HepG2 (cell line): ENCODE data around the gene NELL1. TPM values are rescaled to one million over a fixed set of nuclear protein-coding genes. Genes with fewer than 3 reads are reported as not detected.

Source experiments
- ATAC-seq: fragments of 200-7000 bp; cut with Tn5 transposase; 3 replicates; pipeline ENCODE4 v1.9.1; 2020; ENCODE audit warnings: mild to moderate bottlenecking, moderate library complexity
- BruUV-seq: library from RNA; stranded (reverse); fragments of 400-500 nt; replicated peaks from 2 replicates; lab custom pipeline; 2021; lab: Mats Ljungman, UMichigan
- CTCF ChIA-PET: fragments of 300-600 bp; formaldehyde crosslinking; extraction: SDS; loops from one replicate; lab custom pipeline; 2021; ENCODE audit warnings: low total read pairs, inconsistent platforms, low intra/inter-chr PET ratio; lab: Yijun Ruan, JAX
- POLR2A ChIA-PET: fragments of 350-600 bp; sonication (Branson Sonifier 250); formaldehyde crosslinking; loops from one replicate; lab custom pipeline; 2020; ENCODE audit warnings: antibody characterized with exemption, inconsistent platforms; lab: Yijun Ruan, JAX
- DNase-seq: peaks from one replicate; pipeline ENCODE4 v3.0.0-alpha.2; 2015; ENCODE audit warnings: low spot score
- FAIRE-seq: peaks from 3 replicates; lab custom pipeline; 2011; peaks lifted over from hg19 to GRCh38; lab: Jason Lieb, UNC
- H2AFZ ChIP-seq: one replicate; pipeline ENCODE4 v1.6.1; 2011; ENCODE audit warnings: low read length, inconsistent platforms
- H3K27ac ChIP-seq: fragments of 300-600 bp; 3 replicates; pipeline ENCODE4 v1.8.0; 2011; ENCODE audit warnings: mixed run types, mild to moderate bottlenecking, mixed read lengths, low read length, inconsistent platforms; ENCODE audit not compliant: insufficient read depth; ENCODE audit errors: extremely low read length
- H3K27me3 ChIP-seq, 2 experiments: fragments of 200-600 bp in 1 of 2; 2 replicates in 1 of 2; 3 replicates in 1 of 2; pipeline versions ENCODE4 v1.6.0 to v1.8.0; 2011; ENCODE audit warnings: low read length in 2 of 2, mild to moderate bottlenecking in 2 of 2, moderate library complexity in 2 of 2, inconsistent platforms in 1 of 2; ENCODE audit not compliant: insufficient read depth in 2 of 2, control insufficient read depth in 1 of 2
- H3K36me3 ChIP-seq, 2 experiments: fragments of 200-600 bp in 1 of 2; replicated peaks in 1 of 2; 2 replicates in 1 of 2; 3 replicates in 1 of 2; pipeline versions ENCODE4 v1.5.1 to v1.8.0; 2011; ENCODE audit warnings: low read length in 2 of 2, inconsistent platforms in 1 of 2; ENCODE audit not compliant: insufficient read depth in 2 of 2, control insufficient read depth in 1 of 2
- H3K4me1 ChIP-seq: 2 replicates; pipeline ENCODE4 v1.5.1; 2012; ENCODE audit warnings: low read length, inconsistent platforms; ENCODE audit not compliant: insufficient read depth
- H3K4me2 ChIP-seq: 2 replicates; pipeline ENCODE4 v1.6.0; 2011; ENCODE audit warnings: low read depth, low read length, inconsistent platforms
- H3K4me3 ChIP-seq, 3 experiments: fragments of 200-600 bp in 1 of 3; sonication (generic), shearing (Covaris generic) in 1 of 3; replicated peaks in 1 of 3; 2 replicates each; pipeline ENCODE4 v1.5.1; 2011 to 2016; ENCODE audit warnings: low read length in 3 of 3, inconsistent platforms in 2 of 3, low read depth in 2 of 3, mild to moderate bottlenecking in 2 of 3, control low read depth in 1 of 3, mixed read lengths in 1 of 3; ENCODE audit not compliant: insufficient read depth in 1 of 3
- H3K79me2 ChIP-seq: one replicate; pipeline ENCODE4 v1.6.1; 2011; ENCODE audit warnings: low read length, inconsistent platforms; ENCODE audit not compliant: insufficient read depth
- H3K9ac ChIP-seq: 2 replicates; pipeline ENCODE4 v1.6.0; 2011; ENCODE audit warnings: mild to moderate bottlenecking, low read depth, low read length, inconsistent platforms; ENCODE audit not compliant: insufficient read depth
- H3K9me3 ChIP-seq: 2 replicates; pipeline ENCODE4 v1.5.1; 2012; ENCODE audit warnings: mild to moderate bottlenecking, low read length
- H4K20me1 ChIP-seq: 2 replicates; pipeline ENCODE4 v1.6.0; 2011; ENCODE audit warnings: inconsistent platforms, mild to moderate bottlenecking, low read length, moderate library complexity; ENCODE audit not compliant: insufficient read depth
- EZH2 ChIP-seq: conservative IDR thresholded peaks from 2 replicates; pipeline ENCODE4 v1.6.1; 2012; ENCODE audit warnings: mild to moderate bottlenecking, low read depth, low read length, moderate library complexity
- FOXO1 ChIP-seq: sonication (generic); formaldehyde crosslinking; IDR thresholded peaks from 2 replicates; pipeline ENCODE4 v1.4.0; 2020; ENCODE audit warnings: missing genetic modification reagents
- STAT5B ChIP-seq: sonication (generic); formaldehyde crosslinking; IDR thresholded peaks from 2 replicates; pipeline ENCODE4 v1.4.0; 2020; ENCODE audit warnings: missing genetic modification reagents
- ZBTB10 ChIP-seq: sonication (generic); formaldehyde crosslinking; IDR thresholded peaks from 2 replicates; pipeline ENCODE4 v1.4.0; 2020; ENCODE audit warnings: missing genetic modification reagents, borderline replicate concordance
- ZNF704 ChIP-seq: sonication (generic); formaldehyde crosslinking; IDR thresholded peaks from 2 replicates; pipeline ENCODE4 v1.8.1; 2023; ENCODE audit warnings: mild to moderate bottlenecking, inconsistent platforms, moderate library complexity, missing genetic modification reagents, borderline replicate concordance
- whole genome bisulfite sequencing: methylation state at CpG from one replicate; pipeline ENCODE4 v1.1.6; 2017; ENCODE audit warnings: low lambda C conversion rate; 5-methylcytosine and 5-hydroxymethylcytosine counted together
- in situ Hi-C: cut with HindIII; loops from 2 replicates; pipeline ENCODE4 v1.10.0; 2017; ENCODE audit warnings: low pct_unique_long_range_greater_than_20kb; ENCODE audit not compliant: extremely low pct_ligation_motif_present
- intact Hi-C: fragments of 100-400 bp; cut with micrococcal nuclease; formaldehyde crosslinking; loops from one replicate; pipeline ENCODE4 v1.10.0; 2022; ENCODE audit not compliant: unreplicated experiment
- polyA plus RNA-seq, 8 experiments: library from polyadenylated mRNA; depleted of rRNA in 3 of 8; stranded (reverse) in 7 of 8; unstranded in 1 of 8; fragments of >200 nt; fragmentation: Illumina TruSeq in 4 of 8; extraction: Trizol in 4 of 8; gene quantifications; 2 replicates each; pipeline versions ENCODE4 v1.2.1 to v1.2.3, GENCODE V29; 2011 to 2016; ENCODE audit warnings: low read depth in 4 of 8, missing spikeins in 1 of 8, mixed read lengths in 1 of 8; ENCODE audit not compliant: insufficient read depth in 1 of 8
- total RNA-seq, 5 experiments: library from RNA; depleted of rRNA; stranded (reverse); fragments of >200 nt; fragmentation: Illumina TruSeq; extraction: Trizol; gene quantifications; 2 replicates each; pipeline ENCODE4 v1.2.3, GENCODE V29; 2016; ENCODE audit warnings: low read depth in 1 of 5

The NELL1 gene
- total and polyA plus RNA-seq, 2 of the 13 experiments (the other 11 are each of a cell fraction or from before 2014, with no cell fraction given) = not detected

GRCh38 chr11:21250196-21250595, 580.8 kb downstream of the NELL1 start:
- no peaks in the 10 kb centered on the region for H4K20me1 ChIP-seq
- H3K27ac ChIP-seq = no peak overlapping the region
- H3K4me3 ChIP-seq = no peak overlapping the region
- no TSS peak for BruUV-seq
- intact Hi-C loops = no loop called here
- no peak for FAIRE-seq
- POLR2A ChIA-PET = no interaction called here
- H3K79me2 ChIP-seq = no peaks in the 10 kb centered on the region
- TF ChIP-seq ZBTB10 (CRISPR knock-in tag) (no peak), STAT5B (CRISPR knock-in tag) (no peak), EZH2 (no peak), FOXO1 (CRISPR knock-in tag) (no peak), ZNF704 (CRISPR knock-in tag) (no peak)
- TF ChIP-seq, all 625 proteins: peak for 0
- no peaks in the 10 kb centered on the region for H3K36me3 ChIP-seq
- ATAC-seq (no peak), DNase-seq (no peak)
- H3K4me1 ChIP-seq = no peaks in the 10 kb centered on the region
- no peaks in the 10 kb centered on the region for H3K27me3 ChIP-seq
- CTCF ChIA-PET = no interaction called here
- no peak overlapping the region for H3K9ac ChIP-seq
- in situ Hi-C loops = no loop called here
- 0% methylated on average over 1 of the region's 1 CpG for WGBS
- no peaks in the 10 kb centered on the region for H3K9me3 ChIP-seq
- H2AFZ ChIP-seq = no peak overlapping the region
- H3K4me2 ChIP-seq = no peak overlapping the region
